BE2C (cell line): Measurements from ENCODE around the gene THAP7.
"Not testable (repeated sequence)": the region's sequence is repeated elsewhere in the genome, so short reads cannot be mapped to it uniquely, and the experiment has no call there.

Experiments used
- DNase-seq: peaks from one replicate; pipeline ENCODE4 v3.0.0-alpha.2; 2020
- H3K27me3 ChIP-seq: fragments of 250-450 bp; sonication (Bioruptor Pico); 2 replicates; pipeline ENCODE4 v1.5.1; 2020; ENCODE audit warnings: mild to moderate bottlenecking
- H3K36me3 ChIP-seq: fragments of 250-450 bp; sonication (Bioruptor Pico); 2 replicates; pipeline ENCODE4 v1.5.1; 2020; ENCODE audit warnings: mild to moderate bottlenecking
- H3K4me1 ChIP-seq: fragments of 250-450 bp; sonication (Bioruptor Pico); 2 replicates; pipeline ENCODE4 v1.5.1; 2020
- H3K4me3 ChIP-seq: 2 replicates; pipeline ENCODE4 v1.5.1; 2011; ENCODE audit warnings: low read depth, low read length
- H3K9me3 ChIP-seq: fragments of 250-450 bp; sonication (Bioruptor Pico); 2 replicates; pipeline ENCODE4 v1.5.1; 2020
- TF ChIP-seq, protein P1 (sequence below): IDR thresholded peaks from 2 replicates; pipeline ENCODE4 v1.5.1; 2012; ENCODE audit warnings: mild to moderate bottlenecking, low read depth, low read length

Gene THAP7

DNA sequence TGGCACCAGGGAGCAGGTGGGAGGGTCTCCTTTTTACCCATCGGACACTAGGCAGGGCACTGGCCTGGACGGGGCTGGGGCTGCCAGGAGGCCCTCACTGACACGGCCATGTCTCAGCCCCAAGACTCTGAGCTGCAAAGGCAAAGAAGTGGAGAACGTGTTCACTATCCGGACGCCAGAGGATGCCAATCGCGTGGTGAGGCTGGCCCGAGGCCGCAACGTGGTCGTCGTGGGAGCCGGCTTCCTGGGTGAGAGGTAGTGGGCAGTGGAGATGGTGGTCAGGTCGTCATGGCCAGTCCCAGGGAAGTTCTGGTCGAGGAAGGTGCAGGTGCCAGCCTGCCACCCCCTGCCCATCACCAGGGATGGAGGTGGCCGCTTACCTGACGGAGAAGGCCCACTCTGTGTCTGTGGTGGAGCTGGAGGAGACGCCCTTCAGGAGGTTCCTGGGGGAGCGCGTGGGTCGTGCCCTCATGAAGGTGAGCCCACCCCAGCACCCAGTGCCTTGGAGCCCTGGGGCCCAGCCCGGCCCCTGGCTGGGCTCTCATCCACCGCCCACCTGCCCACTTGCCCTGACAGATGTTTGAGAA is 25.5 kb downstream of the THAP7 start:
- H3K36me3 ChIP-seq = no peaks in the 10 kb centered on the region
- no peaks in the 10 kb centered on the region for H3K27me3 ChIP-seq
- no peak overlapping the region for H3K4me3 ChIP-seq
- no peaks in the 10 kb centered on the region for H3K4me1 ChIP-seq
- TF ChIP-seq, protein P1, sequence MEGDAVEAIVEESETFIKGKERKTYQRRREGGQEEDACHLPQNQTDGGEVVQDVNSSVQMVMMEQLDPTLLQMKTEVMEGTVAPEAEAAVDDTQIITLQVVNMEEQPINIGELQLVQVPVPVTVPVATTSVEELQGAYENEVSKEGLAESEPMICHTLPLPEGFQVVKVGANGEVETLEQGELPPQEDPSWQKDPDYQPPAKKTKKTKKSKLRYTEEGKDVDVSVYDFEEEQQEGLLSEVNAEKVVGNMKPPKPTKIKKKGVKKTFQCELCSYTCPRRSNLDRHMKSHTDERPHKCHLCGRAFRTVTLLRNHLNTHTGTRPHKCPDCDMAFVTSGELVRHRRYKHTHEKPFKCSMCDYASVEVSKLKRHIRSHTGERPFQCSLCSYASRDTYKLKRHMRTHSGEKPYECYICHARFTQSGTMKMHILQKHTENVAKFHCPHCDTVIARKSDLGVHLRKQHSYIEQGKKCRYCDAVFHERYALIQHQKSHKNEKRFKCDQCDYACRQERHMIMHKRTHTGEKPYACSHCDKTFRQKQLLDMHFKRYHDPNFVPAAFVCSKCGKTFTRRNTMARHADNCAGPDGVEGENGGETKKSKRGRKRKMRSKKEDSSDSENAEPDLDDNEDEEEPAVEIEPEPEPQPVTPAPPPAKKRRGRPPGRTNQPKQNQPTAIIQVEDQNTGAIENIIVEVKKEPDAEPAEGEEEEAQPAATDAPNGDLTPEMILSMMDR = no peak
- no peaks in the 10 kb centered on the region for H3K9me3 ChIP-seq
- no peak for DNase-seq

DNA sequence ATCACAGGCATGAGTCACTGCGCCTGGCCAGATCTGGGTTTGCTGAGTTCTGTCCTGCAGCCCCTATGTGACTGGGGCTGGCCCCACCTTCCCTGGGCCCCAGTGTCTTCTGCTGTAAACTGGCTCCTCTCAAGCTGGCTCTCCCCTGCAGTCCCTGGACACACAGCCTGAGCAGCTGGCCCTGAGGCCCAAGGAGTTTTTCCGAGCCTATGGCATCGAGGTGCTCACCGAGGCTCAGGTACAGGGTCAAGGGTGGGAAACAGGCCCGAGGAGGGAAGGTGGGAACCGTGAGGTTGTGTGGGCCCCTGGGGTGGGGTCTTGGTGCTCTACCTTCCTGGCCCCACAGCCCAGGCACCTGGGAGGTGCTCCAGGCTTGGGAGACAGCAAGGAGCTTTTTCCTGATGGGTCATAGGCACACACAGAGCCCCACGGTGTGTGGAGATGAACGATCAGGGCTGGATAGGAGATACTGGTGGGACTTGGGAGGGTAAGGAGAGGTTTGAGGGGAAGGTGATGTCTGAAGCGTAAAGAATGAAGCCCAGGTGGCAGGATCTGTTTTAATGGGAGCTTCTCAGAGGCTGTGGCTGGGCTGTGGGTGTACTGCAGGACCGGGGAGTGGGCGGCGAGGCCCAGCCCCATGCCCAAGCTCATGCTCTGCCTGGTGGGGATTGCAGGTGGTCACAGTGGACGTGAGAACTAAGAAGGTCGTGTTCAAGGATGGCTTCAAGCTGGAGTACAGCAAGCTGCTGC is 26.2 kb downstream of the THAP7 start:
- DNase-seq = no peak
- TF ChIP-seq, protein P1 = no peak
- Histone ChIP-seq H3K4me1 (no peaks in the 10 kb centered on the region), H3K9me3 (no peaks in the 10 kb centered on the region), H3K4me3 (no peak overlapping the region), H3K36me3 (no peaks in the 10 kb centered on the region), H3K27me3 (no peaks in the 10 kb centered on the region)

DNA sequence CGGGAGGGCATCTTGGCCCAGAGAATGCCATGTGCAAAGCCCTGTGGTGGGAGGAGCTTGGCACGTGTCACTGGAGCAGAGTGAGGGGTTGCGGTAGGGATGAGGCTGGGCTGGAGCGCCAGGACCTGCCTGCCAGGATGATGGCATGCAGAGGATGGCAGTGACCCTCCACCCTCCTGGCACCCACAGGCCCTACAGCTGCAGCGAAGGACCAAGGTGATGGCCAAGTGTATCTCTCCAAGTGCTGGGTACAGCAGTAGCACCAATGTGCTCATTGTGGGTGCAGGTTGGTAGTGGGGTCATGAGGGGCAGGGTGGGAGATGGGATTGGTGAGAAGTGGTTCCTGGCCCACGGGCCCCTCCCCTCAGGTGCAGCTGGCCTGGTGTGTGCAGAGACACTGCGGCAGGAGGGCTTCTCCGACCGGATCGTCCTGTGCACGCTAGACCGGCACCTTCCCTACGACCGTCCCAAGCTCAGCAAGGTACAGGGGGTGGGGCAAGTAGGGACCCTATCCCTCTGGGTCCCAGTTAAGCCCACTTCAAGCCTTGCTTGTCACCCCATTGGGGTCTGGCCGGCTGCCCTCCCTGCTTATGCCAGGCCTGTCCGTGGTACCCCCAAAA is 27.5 kb downstream of the THAP7 start:
- H3K4me3 ChIP-seq = no peak overlapping the region
- no peaks in the 10 kb centered on the region for H3K4me1 ChIP-seq
- DNase-seq = no peak
- TF ChIP-seq, protein P1 = no peak
- no peaks in the 10 kb centered on the region for H3K36me3 ChIP-seq
- H3K27me3 ChIP-seq = no peaks in the 10 kb centered on the region
- no peaks in the 10 kb centered on the region for H3K9me3 ChIP-seq

DNA sequence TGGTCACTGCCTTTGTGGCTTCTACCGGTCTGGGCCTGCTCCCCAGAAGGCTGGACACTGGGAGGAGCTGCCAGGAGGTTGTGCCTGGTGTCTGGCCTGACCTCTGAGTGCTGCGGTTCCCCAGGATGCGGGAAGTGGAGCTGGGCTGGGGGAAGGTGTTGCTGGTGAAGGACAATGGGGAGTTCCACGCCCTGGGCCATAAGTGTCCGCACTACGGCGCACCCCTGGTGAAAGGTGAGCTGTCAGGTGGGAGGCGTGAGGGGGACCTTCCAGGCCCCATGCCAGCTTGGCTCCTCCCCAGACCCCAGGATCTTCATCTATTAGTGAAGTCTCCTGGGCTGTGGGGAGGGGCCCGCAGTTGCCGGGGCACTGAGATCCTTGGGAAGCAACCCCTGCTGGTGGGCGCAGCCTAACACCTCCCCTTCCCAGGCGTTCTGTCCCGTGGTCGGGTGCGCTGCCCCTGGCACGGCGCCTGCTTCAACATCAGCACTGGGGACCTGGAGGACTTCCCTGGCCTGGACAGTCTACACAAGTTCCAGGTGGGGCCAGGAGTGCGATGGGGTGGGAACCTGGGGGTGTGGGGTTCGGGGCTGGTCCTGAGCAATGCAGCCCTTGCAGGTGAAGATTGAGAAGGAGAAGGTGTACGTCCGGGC is 28.2 kb downstream of the THAP7 start:
- Histone ChIP-seq H3K9me3 (no peaks in the 10 kb centered on the region), H3K27me3 (no peaks in the 10 kb centered on the region), H3K36me3 (no peaks in the 10 kb centered on the region), H3K4me3 (no peak overlapping the region), H3K4me1 (no peaks in the 10 kb centered on the region)
- TF ChIP-seq, protein P1 = no peak
- DNase-seq = no peak

DNA sequence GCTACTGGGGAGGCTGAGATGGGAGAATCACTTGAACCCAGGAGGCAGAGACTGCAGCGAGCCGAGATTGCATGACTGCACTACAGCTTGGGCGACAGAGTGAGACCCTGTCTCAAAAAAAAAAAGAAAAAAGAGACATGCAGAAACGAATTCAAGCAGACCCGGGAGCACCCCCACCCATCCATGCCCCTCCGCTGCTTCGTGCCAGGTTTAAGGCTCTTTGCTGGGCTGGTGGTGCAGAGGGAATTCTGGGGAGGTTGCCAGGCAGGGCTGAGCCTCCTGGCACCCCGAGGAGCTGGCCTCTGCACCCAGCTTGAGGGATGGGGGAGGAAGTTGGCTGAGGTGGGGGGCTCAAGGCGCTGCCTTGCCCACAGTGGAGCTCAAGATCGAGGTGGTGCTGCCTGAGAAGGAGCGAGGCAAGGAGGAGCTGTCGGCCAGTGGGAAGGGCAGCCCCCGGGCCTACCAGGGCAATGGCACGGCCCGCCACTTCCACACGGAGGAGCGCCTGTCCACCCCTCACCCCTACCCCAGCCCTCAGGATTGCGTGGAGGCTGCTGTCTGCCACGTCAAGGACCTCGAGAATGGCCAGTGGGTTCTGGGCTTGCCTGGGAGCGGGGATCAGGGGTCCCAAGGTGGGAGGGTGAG is 28.9 kb downstream of the THAP7 start:
- H3K36me3 ChIP-seq = no peaks in the 10 kb centered on the region
- no peak for DNase-seq
- TF ChIP-seq, protein P1 = no peak
- no peak overlapping the region for H3K4me3 ChIP-seq
- no peaks in the 10 kb centered on the region for H3K9me3 ChIP-seq
- no peaks in the 10 kb centered on the region for H3K27me3 ChIP-seq
- H3K4me1 ChIP-seq = no peaks in the 10 kb centered on the region

DNA sequence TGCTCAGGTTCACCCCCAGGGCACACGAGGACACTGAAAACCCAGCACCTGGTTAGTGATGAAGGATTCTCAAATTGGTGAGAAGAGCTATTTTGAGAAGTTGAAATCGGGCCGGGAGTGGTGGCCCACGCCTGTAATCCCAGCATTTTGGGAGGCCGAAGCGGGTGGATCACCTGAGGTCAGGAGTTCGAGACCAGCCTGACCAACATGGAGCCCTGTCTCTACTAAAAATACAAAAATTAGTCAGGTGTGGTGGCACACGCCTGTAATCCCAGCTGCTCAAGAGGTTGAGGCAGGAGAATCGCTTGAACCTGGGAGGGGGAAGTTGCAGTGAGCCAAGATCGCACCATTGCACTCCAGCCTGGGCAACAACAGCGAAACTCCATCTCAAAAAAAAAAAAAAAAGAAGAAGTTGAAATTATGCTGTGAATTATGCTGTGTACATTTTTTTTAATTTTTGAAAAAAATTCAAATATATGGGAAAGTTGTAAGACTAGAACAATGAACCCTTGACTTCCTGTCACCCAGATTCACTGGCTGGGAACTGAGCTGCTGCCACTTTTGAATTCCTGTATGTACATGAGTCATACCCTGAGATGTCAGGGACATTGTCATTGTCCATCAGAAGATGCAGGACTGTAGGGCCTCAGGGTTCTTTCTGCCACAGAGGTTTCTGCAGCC is 29.8 kb downstream of the THAP7 start:
- not testable (repeated sequence) for H3K27me3 ChIP-seq, H3K9me3 ChIP-seq, H3K36me3 ChIP-seq, H3K4me1 ChIP-seq, H3K4me3 ChIP-seq, DNase-seq
